Body of pancreas (tissue), 4 donors: ENCODE results near the gene URB2. TPM values are rescaled to one million over a fixed set of nuclear protein-coding genes. Genes with fewer than 3 reads are reported as not detected.

Experiments
- ATAC-seq: fragments of 150-250 bp; one replicate; pipeline ENCODE4 v1.9.1; 2016
- DNase-seq, 4 donors: peaks; one replicate each; pipeline ENCODE4 v3.0.0-alpha.2; 2019
- H3K27ac ChIP-seq, 4 donors: fragments of 200-600 bp; sonication (generic); 1 replicate in 3 of 4; 2 replicates in 1 of 4; pipeline versions ENCODE4 v1.5.1 to v1.6.1; 2016 to 2019; ENCODE audit warnings: mild to moderate bottlenecking in 1 of 4, mixed read lengths in 1 of 4, moderate library complexity in 1 of 4
- H3K27me3 ChIP-seq, 2 donors: fragments of 200-600 bp; sonication (generic); one replicate each; pipeline ENCODE4 v1.6.0; 2016; ENCODE audit warnings: mild to moderate bottlenecking in 1 of 2
- H3K36me3 ChIP-seq, 2 donors: fragments of 200-600 bp; sonication (generic); replicated peaks in 1 of 2; 2 replicates each; pipeline ENCODE4 v1.5.1; 2016; ENCODE audit warnings: low read depth in 2 of 2; ENCODE audit not compliant: insufficient read depth in 1 of 2
- H3K4me1 ChIP-seq: fragments of 200-600 bp; sonication (generic); one replicate; pipeline ENCODE4 v1.6.0; 2016
- H3K4me3 ChIP-seq, 2 donors: fragments of 200-600 bp; sonication (generic); 1 replicate in 1 of 2; 2 replicates in 1 of 2; pipeline ENCODE4 v1.5.1; 2016 to 2019
- H3K9me3 ChIP-seq, 3 donors: fragments of 200-600 bp; sonication (generic); 1 replicate in 2 of 3; 2 replicates in 1 of 3; pipeline ENCODE4 v1.5.1; 2016
- CTCF ChIP-seq, 7 experiments: fragments of 450-650 bp in 4 of 7; fragments of 200-600 bp in 3 of 7; sonication (generic) in 3 of 7; IDR thresholded peaks; one replicate each; pipeline ENCODE4 v1.5.1; 2016 to 2019; ENCODE audit warnings: antibody characterized with exemption in 7 of 7
- POLR2A ChIP-seq, 3 donors: fragments of 450-650 bp; IDR thresholded peaks; one replicate each; pipeline ENCODE4 v1.6.1; 2016; ENCODE audit warnings: antibody characterized with exemption in 3 of 3, mild to moderate bottlenecking in 2 of 3
- WGBS, 2 donors: methylation state at CpG; one replicate each; pipeline ENCODE4 v1.1.5; 2017; 5-methylcytosine and 5-hydroxymethylcytosine counted together
- intact Hi-C: fragments of 100-400 bp; cut with DNase I; formaldehyde crosslinking; loops from one replicate; pipeline ENCODE4 v1.15.1; 2023
- total RNA-seq, 2 donors: library from RNA; depleted of rRNA; stranded (reverse); fragments of >200 nt; gene quantifications; one replicate each; pipeline ENCODE4 v1.1.0, GENCODE V29; 2016

Gene URB2
- total RNA-seq, 2 donors from 2014 or later = 4.2 to 8.2 TPM

DNA sequence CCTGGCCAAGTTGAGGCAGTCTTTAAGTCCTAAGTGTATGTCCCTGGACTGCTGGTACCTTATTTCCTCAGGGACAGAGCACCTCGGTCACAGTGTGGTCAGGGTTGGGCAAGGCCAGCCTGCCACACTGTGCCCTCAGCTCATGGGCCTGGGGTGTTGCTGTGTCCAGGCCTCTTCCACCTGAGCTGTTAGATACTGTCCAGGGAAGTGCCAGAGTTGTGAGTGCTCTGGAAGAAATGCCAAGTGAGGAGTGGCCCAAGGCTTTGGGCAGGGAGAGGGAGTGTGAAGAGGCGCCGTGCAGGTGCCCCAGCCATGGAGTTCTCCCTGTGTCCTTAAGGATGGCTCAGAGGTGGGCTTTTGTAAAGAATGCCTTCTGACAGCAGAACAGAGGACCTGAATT lies 15.3 kb downstream of the URB2 start:
- H3K9me3 ChIP-seq = no peaks in the 10 kb centered on the region
- 96 to 100% methylated on average over 3 of the region's 3 CpGs for WGBS, 2 donors
- ATAC-seq = no peak
- H3K4me3 ChIP-seq = no peak overlapping the region
- TF ChIP-seq POLR2A (IDR thresholded peaks at IDR 0.05) (no peak), CTCF (IDR thresholded peaks at IDR 0.05) (no peak)
- no peak for DNase-seq
- peaks cover 4 to 12% of the 10 kb centered on the region in 2 donors for H3K36me3 ChIP-seq
- no peaks in the 10 kb centered on the region for H3K4me1 ChIP-seq
- H3K27me3 ChIP-seq = no peaks in the 10 kb centered on the region
- intact Hi-C loops = no loop called here
- H3K27ac ChIP-seq = no peak overlapping the region

- 51 to 58% methylated on average over 5 of the region's 5 CpGs for WGBS, 2 donors
- H3K36me3 ChIP-seq = peaks cover 0 to 7% of the 10 kb centered on the region in 2 donors
- H3K27me3 ChIP-seq = no peaks in the 10 kb centered on the region
- no peak for ATAC-seq
- DNase-seq = no peak
- no peak overlapping the region for H3K27ac ChIP-seq
- intact Hi-C loops = no loop called here
- no peaks in the 10 kb centered on the region for H3K4me1 ChIP-seq
- no peaks in the 10 kb centered on the region for H3K9me3 ChIP-seq
- TF ChIP-seq POLR2A (IDR thresholded peaks at IDR 0.05) = no peak
- TF ChIP-seq CTCF (IDR thresholded peaks at IDR 0.05) = no peak
- H3K4me3 ChIP-seq = no peak overlapping the region
Observed at GRCh38 chr1:229642376-229642775, 16.3 kb downstream of the URB2 start.

GRCh38 chr1:229642970-229643369 lies 16.9 kb downstream of the URB2 start:
- Histone ChIP-seq H3K4me1 (no peaks in the 10 kb centered on the region), H3K27ac (no peak overlapping the region), H3K36me3 (peaks cover 0 to 10% of the 10 kb centered on the region in 2 donors), H3K27me3 (no peaks in the 10 kb centered on the region), H3K4me3 (no peak overlapping the region), H3K9me3 (no peaks in the 10 kb centered on the region)
- no peak for TF ChIP-seq POLR2A (IDR thresholded peaks at IDR 0.05)
- TF ChIP-seq CTCF (IDR thresholded peaks at IDR 0.05) = no peak
- intact Hi-C loops = no loop called here
- DNase-seq (no peak), ATAC-seq (no peak)
- WGBS, 2 donors = 93 to 100% methylated on average over 4 of the region's 4 CpGs

GRCh38 chr1:229643996-229644745 lies 18.1 kb downstream of the URB2 start:
- peaks cover 0 to 14% of the 10 kb centered on the region in 2 donors for H3K36me3 ChIP-seq
- H3K27me3 ChIP-seq = no peaks in the 10 kb centered on the region
- no peak overlapping the region for H3K27ac ChIP-seq
- H3K4me1 ChIP-seq = no peaks in the 10 kb centered on the region
- intact Hi-C loops = no loop called here
- no peak for TF ChIP-seq CTCF (IDR thresholded peaks at IDR 0.05)
- TF ChIP-seq POLR2A (IDR thresholded peaks at IDR 0.05) = no peak
- H3K9me3 ChIP-seq = no peaks in the 10 kb centered on the region
- ATAC-seq (no peak), DNase-seq (no peak)
- no peak overlapping the region for H3K4me3 ChIP-seq
- WGBS, 2 donors = 85 to 90% methylated on average over 5 to 6 of the region's 6 CpGs
